HG03064 (cell line): ENCODE measurements around the gene PCED1B.

Experiments
- ATAC-seq: cut with Tn5 transposase; IDR thresholded peaks from one replicate; pipeline ENCODE4 v1.9.1; 2021; ENCODE audit warnings: low read depth; ENCODE audit not compliant: unreplicated experiment

The PCED1B gene

GRCh38 chr12:47085815-47086252 is 6.4 kb downstream of the PCED1B start:
- no peak for ATAC-seq

GRCh38 chr12:47087088-47087688 is 7.8 kb downstream of the PCED1B start:
- ATAC-seq = no peak

- no peak for ATAC-seq
Measured at GRCh38 chr12:47088021-47088944, 8.9 kb downstream of the PCED1B start.

GRCh38 chr12:47091009-47091408 is 11.6 kb downstream of the PCED1B start:
- ATAC-seq = no peak

GRCh38 chr12:47094804-47095203 is 15.4 kb downstream of the PCED1B start:
- ATAC-seq = no peak

DNA sequence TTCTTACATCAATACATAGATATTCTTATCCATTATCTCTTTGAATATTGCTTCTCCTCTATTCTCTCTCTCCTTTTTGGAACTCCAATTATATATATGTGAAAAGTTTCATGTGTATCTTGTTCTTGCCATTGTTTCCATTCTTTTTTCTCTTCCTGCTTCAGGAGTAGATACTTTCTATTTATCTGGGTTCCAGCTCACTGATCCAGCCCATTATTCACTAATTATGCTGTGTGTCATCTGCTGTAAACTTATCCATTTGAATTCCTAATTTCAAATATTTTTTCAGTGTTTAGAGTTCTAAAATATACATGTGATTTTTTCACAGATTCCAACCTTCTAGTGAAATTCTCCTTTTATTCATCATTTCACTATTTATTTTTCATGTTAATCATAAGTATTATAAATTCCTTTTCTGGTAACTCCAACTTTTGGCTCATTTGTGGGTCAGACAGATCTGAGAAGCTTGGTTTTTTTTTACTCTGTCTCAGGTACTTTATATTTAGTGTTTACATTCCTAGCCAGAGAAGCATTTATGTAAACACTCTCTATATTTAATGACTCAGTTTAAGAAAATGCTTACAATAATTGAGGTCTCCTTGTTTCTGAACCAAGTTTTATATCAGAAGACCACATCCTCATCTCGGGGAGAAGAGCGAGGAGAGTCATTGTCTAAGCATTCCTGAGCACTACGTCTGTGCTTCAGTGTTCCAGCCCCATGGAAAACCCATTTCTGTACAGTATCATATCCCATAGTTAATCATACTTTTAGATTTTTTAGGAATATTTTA is 16.2 kb downstream of the PCED1B start:
- no peak for ATAC-seq

- no peak for ATAC-seq
Measured at GRCh38 chr12:47097276-47097896, 18.0 kb downstream of the PCED1B start.

- no peak for ATAC-seq
Measured at GRCh38 chr12:47098099-47098498, 18.7 kb downstream of the PCED1B start.

DNA sequence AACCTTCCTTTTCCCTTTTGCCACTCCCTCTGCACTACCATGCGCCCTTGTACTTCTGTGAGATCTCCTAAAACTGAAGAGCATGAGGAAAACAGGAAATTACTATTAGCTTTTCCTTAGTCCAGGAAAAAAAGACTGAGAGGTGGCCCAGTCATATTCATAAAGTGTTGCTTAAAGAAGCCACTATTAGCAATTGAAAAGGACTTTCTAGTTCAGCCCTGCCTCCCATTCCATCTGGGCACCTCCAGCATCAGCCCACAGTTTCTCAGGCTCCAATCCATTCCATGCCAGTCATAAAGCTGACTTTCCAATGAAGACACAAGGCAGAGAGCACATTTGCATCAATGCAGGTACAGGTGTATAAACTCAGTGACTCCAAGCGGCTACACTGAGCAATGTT is 20.2 kb downstream of the PCED1B start:
- ATAC-seq = no peak

- no peak for ATAC-seq
Measured at GRCh38 chr12:47100160-47100559, 20.7 kb downstream of the PCED1B start.

GRCh38 chr12:47102406-47102805 is 23.0 kb downstream of the PCED1B start:
- no peak for ATAC-seq

DNA sequence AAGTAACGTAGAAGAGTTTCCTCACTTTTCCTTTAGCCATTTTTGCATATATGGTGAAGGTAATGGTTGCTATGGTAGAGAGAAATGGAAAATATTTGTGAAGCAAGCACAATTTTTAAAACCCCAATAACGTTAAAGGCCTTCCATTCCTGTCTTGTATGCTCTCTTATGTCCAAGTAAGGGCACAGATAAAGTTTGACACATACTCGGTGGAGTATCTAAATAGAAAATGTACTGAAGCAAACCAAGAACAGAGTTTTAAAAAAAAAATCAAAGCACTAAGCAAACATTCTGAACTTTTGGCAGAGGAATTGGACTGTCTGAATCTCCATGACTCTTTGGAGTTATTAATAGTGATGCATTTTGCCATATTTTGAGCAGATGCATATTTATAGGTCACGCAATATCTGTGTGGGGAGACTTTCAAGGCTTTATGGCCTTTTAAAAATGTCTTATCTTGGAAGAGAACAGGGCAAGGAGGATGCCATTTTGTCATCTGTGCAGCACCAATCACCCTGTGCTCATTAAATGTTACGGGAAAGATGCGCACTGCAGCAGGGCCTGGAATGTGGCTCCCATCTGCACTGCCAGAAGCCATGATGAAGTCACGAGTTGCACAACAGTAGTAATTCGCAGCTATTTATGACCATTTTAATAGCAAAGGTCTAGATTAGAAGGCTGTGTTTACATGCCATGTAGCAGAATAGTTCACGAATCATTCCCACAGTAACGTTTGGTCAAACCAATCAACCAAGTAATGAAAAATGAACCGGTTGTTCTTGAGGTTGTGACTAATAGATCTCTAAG is 23.6 kb downstream of the PCED1B start:
- no peak for ATAC-seq

DNA sequence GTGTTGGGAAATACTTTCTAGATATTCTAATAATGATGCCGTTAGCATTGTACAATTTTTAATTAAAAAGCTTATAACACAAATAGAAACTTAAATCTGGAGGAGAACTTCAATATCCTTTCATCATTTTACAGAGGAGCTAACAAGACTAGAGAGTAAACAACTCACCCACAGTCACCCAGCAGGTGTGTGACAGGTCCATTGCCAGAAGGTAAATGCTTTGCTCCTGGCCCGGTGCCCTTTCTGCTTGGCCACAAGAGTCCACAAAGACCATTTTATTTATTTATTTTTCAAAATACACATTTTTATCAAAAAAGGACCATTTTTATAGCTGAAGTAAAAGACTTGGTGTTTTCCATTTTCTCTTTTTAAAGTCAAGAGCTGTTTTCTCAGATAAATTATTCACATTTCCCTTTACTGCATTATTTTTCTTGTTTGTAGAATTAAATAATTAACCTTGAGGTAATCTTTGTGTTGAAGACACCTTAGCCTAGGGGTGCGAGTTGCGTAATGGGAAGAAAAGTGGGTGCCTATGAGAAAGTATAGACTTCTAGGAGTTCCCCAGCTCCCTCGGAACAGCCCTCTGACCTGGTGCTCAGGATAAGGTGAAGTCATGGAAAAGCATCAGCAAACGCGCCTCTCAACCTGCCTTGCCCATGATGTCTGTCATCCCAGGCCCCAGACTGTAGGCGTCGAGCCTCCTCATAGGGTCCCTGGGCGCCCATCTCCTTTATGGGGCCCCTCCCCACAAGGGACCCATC is 26.7 kb downstream of the PCED1B start:
- no peak for ATAC-seq

DNA sequence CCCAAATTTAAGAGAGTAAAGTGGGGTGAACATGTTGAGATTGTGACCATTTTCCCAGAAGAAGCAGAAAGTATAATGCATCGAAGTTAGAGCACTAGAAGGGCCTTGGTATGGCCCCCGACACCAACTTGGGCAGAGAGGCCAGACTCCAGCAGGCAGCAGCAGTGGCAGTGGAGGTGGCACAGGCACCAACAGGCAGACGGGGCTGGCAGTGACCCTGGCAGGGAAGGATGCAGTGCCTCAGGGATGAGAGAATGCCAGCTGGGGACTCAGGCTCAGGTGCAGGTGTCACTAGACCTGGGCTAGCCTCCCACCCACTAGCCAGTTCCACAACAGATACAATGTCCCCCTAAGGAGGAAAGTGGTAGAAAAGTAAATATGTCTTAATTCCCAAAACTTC is 28.0 kb downstream of the PCED1B start:
- ATAC-seq = no peak

DNA sequence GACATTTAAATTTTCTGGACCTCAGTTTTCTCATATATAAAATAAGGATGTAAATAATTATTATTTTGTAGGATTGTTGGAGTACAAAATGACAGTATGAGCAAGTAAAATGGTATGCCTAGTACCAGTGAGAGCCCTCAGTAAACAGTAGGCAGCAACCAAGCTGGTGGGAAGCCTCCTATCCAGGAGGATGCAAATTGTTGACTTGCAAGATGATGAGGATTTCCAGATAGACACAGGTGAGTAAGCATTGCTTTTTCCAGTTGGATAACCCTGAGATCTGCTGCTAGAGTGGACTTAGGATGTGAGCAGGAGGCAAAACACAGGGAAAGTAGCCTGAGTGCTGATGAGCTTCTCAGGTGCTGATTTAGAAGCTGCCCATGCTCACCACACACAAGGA is 28.5 kb downstream of the PCED1B start:
- no peak for ATAC-seq

DNA sequence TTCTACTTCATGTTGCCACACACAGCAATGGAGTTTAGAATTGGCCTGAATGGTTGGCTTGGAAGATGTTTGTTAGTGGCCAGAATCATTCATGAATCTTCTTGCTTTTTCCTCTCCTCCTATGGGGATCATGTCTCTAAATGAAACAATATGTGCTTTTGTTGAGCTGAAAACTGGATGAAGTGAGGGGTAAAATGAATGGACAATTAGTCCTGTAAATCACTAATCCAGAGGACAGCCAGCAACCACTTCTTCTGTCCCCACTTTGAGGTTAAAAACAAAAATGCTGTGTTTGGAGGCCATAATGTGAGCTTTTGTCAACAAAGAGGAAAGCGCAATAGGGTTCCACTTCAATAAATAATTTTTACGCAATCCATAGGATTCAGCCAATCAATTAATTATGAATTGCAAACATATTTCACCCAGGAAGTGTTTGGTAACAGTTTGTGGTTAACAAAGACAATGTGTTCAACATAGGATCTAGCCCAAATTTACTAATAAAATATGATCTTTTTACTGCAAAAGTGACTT is 30.7 kb downstream of the PCED1B start:
- no peak for ATAC-seq

DNA sequence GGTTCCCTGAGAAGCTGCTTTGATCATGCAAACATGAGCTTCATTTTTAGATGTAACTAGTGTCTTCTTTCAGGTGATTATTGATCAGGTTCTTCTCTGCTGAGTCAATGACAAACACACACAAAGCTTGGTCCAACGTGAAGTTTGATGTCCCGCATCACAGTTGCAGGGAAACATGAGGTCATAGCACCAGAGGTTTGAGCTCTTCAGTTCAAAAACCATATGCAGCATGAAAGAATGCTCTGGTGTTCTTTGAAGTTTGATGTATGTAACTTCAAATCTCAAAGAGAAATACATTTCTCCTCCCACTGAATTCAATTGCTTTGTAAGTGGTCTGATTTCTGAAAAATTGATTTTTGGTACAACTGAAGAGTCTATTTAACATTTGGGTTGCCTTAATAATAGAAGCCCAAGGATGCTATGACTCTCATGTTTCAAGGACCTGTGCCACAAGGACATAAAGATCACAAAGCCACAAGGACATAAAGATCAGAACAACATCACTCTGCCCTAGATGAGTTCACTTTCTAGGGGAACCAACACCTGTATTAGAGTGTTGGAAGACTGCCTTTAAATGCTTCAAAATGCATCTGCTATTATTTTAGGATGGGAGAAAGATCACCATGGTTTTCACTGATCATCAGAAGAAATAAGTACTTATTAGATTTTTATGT is 31.4 kb downstream of the PCED1B start:
- ATAC-seq = no peak

DNA sequence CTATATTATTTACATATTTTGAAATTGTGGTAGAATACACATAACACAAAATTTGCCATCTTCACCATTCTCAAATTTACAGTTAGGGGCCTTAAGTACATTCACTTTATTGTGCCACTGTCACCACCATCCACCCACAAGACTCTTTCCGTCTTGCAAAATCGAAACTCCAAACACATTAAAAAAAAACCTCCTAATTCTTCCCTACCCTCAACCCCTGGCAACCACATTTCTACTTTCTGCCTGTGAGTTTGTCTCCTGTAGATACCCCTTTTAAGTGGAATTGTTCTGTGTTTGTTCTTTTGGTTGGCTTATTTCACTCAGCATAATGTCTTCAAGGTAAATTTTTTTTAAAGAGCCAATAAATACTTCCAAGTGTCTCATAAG is 32.0 kb downstream of the PCED1B start:
- no peak for ATAC-seq
